ENCODE measurements around the gene ETS2. TPM values are rescaled to one million over a fixed set of nuclear protein-coding genes. Genes with fewer than 3 reads are reported as not detected.

ETS2 gene
- polyA plus RNA-seq, 1 donor from 2014 or later, result 11.6 TPM

- Histone ChIP-seq H3K27ac (ENCODE audit: low read length) (no peak overlapping the region), H3K9me2 (ENCODE audit: insufficient read depth, low read length) (no peaks in the 10 kb centered on the region), H3K36me3 (ENCODE audit: insufficient read depth, low read length) (no peaks in the 10 kb centered on the region), H4K20me1 (ENCODE audit: insufficient read depth) (no peaks in the 10 kb centered on the region), H3K27me3 (ENCODE audit: insufficient read depth, low read depth, low read length) (no peaks in the 10 kb centered on the region), H3F3A (ENCODE audit: insufficient read depth, low read length, poor library complexity, severe bottlenecking) (no peaks in the 10 kb centered on the region), H3K4me2 (ENCODE audit: low read length) (no peak overlapping the region), H3K4me3 (ENCODE audit: low read length) (no peak overlapping the region), H3K9me3 (ENCODE audit: low read length) (no peaks in the 10 kb centered on the region), H2AFZ (ENCODE audit: low read depth, low read length) (no peak overlapping the region), H3K9ac (ENCODE audit: low read length) (no peak overlapping the region), H3K79me2 (replicated peaks; ENCODE audit: insufficient read depth, low read length) (no peaks in the 10 kb centered on the region)
- TF ChIP-seq CTCF (IDR thresholded peaks at IDR 0.05; ENCODE audit: poor library complexity, severe bottlenecking) (no peak), RAD21 (conservative IDR thresholded peaks at IDR 0.05) (no peak), SMC3 (conservative IDR thresholded peaks at IDR 0.05; ENCODE audit: poor library complexity) (no peak), REST (IDR thresholded peaks at IDR 0.05; ENCODE audit: borderline replicate concordance) (no peak), EZH2 (IDR thresholded peaks at IDR 0.05; ENCODE audit: borderline replicate concordance, insufficient read depth, low read length, poor library complexity, severe bottlenecking) (no peak), TAF1 (IDR thresholded peaks at IDR 0.05; ENCODE audit: low read depth) (no peak), POLR2AphosphoS5 (IDR thresholded peaks at IDR 0.05) (no peak), MXI1 (conservative IDR thresholded peaks at IDR 0.05; ENCODE audit: poor library complexity, severe bottlenecking) (no peak), EP300 (conservative IDR thresholded peaks at IDR 0.05; ENCODE audit: poor library complexity, severe bottlenecking) (no peak)
Measured at GRCh38 chr21:38771536-38771935, 34.2 kb upstream of the ETS2 start.

GRCh38 chr21:38772646-38773045 is 33.1 kb upstream of the ETS2 start:
- no peak overlapping the region for H3K4me3 ChIP-seq (ENCODE audit: low read length)
- H3K9me2 ChIP-seq (ENCODE audit: insufficient read depth, low read length), result no peaks in the 10 kb centered on the region
- no peaks in the 10 kb centered on the region for H3K79me2 ChIP-seq (replicated peaks; ENCODE audit: insufficient read depth, low read length)
- H3K27ac ChIP-seq (ENCODE audit: low read length), result no peak overlapping the region
- H3K27me3 ChIP-seq (ENCODE audit: insufficient read depth, low read depth, low read length), result no peaks in the 10 kb centered on the region
- no peak overlapping the region for H3K9ac ChIP-seq (ENCODE audit: low read length)
- no peak for TF ChIP-seq POLR2AphosphoS5 (IDR thresholded peaks at IDR 0.05)
- TF ChIP-seq REST (IDR thresholded peaks at IDR 0.05; ENCODE audit: borderline replicate concordance), result no peak
- TF ChIP-seq EP300 (conservative IDR thresholded peaks at IDR 0.05; ENCODE audit: poor library complexity, severe bottlenecking), result no peak
- TF ChIP-seq EZH2 (IDR thresholded peaks at IDR 0.05; ENCODE audit: borderline replicate concordance, insufficient read depth, low read length, poor library complexity, severe bottlenecking), result no peak
- TF ChIP-seq RAD21 (conservative IDR thresholded peaks at IDR 0.05), result no peak
- TF ChIP-seq MXI1 (conservative IDR thresholded peaks at IDR 0.05; ENCODE audit: poor library complexity, severe bottlenecking), result no peak
- no peak for TF ChIP-seq CTCF (IDR thresholded peaks at IDR 0.05; ENCODE audit: poor library complexity, severe bottlenecking)
- no peak for TF ChIP-seq SMC3 (conservative IDR thresholded peaks at IDR 0.05; ENCODE audit: poor library complexity)
- TF ChIP-seq TAF1 (IDR thresholded peaks at IDR 0.05; ENCODE audit: low read depth), result no peak
- H3K9me3 ChIP-seq (ENCODE audit: low read length), result no peaks in the 10 kb centered on the region
- no peaks in the 10 kb centered on the region for H3F3A ChIP-seq (ENCODE audit: insufficient read depth, low read length, poor library complexity, severe bottlenecking)
- no peak overlapping the region for H3K4me2 ChIP-seq (ENCODE audit: low read length)
- no peaks in the 10 kb centered on the region for H4K20me1 ChIP-seq (ENCODE audit: insufficient read depth)
- H3K36me3 ChIP-seq (ENCODE audit: insufficient read depth, low read length), result no peaks in the 10 kb centered on the region
- no peak overlapping the region for H2AFZ ChIP-seq (ENCODE audit: low read depth, low read length)

Data from neural cell (in vitro differentiated cells).